ENCODE results near the gene ROPN1. TPM values are rescaled to one million over a fixed set of nuclear protein-coding genes. Genes with fewer than 3 reads are reported as not detected.

ROPN1 gene
- total RNA-seq, 1 donor from 2014 or later: not detected

GRCh38 chr3:123934250-123934649 lies 57.7 kb downstream of the ROPN1 start:
- TF ChIP-seq, protein P1, sequence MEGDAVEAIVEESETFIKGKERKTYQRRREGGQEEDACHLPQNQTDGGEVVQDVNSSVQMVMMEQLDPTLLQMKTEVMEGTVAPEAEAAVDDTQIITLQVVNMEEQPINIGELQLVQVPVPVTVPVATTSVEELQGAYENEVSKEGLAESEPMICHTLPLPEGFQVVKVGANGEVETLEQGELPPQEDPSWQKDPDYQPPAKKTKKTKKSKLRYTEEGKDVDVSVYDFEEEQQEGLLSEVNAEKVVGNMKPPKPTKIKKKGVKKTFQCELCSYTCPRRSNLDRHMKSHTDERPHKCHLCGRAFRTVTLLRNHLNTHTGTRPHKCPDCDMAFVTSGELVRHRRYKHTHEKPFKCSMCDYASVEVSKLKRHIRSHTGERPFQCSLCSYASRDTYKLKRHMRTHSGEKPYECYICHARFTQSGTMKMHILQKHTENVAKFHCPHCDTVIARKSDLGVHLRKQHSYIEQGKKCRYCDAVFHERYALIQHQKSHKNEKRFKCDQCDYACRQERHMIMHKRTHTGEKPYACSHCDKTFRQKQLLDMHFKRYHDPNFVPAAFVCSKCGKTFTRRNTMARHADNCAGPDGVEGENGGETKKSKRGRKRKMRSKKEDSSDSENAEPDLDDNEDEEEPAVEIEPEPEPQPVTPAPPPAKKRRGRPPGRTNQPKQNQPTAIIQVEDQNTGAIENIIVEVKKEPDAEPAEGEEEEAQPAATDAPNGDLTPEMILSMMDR (conservative IDR thresholded peaks at IDR 0.05; ENCODE audit: low read depth, low read length): no peak
- DNase-seq (ENCODE audit: low read depth): no peak
- no peak overlapping the region for H3K4me3 ChIP-seq (ENCODE audit: low read depth, low read length)

GRCh38 chr3:123930445-123930844 lies 61.5 kb downstream of the ROPN1 start:
- no peak for DNase-seq (ENCODE audit: low read depth)
- no peak overlapping the region for H3K4me3 ChIP-seq (ENCODE audit: low read depth, low read length)
- TF ChIP-seq, protein P1 (conservative IDR thresholded peaks at IDR 0.05; ENCODE audit: low read depth, low read length): no peak

- DNase-seq (ENCODE audit: low read depth): no peak
- TF ChIP-seq, protein P1 (conservative IDR thresholded peaks at IDR 0.05; ENCODE audit: low read depth, low read length): no peak
- H3K4me3 ChIP-seq (ENCODE audit: low read depth, low read length): no peak overlapping the region
Observed at GRCh38 chr3:123929325-123929724, 62.6 kb downstream of the ROPN1 start.

- TF ChIP-seq, protein P1 (conservative IDR thresholded peaks at IDR 0.05; ENCODE audit: low read depth, low read length): no peak
- no peak for DNase-seq (ENCODE audit: low read depth)
- no peak overlapping the region for H3K4me3 ChIP-seq (ENCODE audit: low read depth, low read length)
Observed at GRCh38 chr3:123926396-123926795, 65.5 kb downstream of the ROPN1 start.

DNA sequence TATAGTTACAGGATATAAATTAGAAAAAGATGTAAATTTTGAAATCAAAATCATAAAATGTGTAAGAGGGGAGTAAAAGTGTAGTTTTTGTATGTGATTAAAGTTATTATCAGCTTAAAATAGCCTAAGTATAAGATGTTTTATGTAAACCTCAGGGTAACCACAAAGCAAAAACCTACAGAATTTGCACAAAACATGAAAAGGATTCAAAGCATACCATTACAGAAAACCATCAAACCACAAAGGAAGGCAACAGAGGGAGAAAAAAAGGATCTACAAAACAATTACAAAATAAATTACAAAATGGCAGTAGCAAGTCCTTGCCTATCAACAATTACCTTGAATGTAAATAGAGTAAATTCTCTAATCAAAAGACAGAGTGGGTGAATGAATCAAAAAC lies 71.1 kb downstream of the ROPN1 start:
- no peak overlapping the region for H3K4me3 ChIP-seq (ENCODE audit: low read depth, low read length)
- DNase-seq (ENCODE audit: low read depth): no peak
- TF ChIP-seq, protein P1 (conservative IDR thresholded peaks at IDR 0.05; ENCODE audit: low read depth, low read length): no peak

DNA sequence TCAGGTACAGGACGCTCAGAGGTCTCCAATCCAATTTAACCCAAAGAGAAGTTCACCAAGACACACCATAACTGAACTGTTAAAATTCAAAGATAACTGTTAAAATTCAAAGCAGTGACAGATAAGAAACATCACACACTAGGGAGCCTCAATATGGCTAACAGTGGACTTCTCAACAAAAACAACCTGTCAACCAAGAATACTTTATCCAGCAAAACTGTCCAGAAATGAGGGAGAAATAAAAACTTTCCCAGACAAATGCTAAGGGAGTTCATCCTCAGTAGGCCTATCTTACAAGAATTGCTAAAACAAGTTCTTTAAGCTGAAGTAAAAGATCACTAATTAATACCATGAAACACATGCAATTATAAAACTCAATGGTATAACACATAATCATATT lies 71.5 kb downstream of the ROPN1 start:
- DNase-seq (ENCODE audit: low read depth): no peak
- H3K4me3 ChIP-seq (ENCODE audit: low read depth, low read length): no peak overlapping the region
- TF ChIP-seq, protein P1 (conservative IDR thresholded peaks at IDR 0.05; ENCODE audit: low read depth, low read length): no peak

DNA sequence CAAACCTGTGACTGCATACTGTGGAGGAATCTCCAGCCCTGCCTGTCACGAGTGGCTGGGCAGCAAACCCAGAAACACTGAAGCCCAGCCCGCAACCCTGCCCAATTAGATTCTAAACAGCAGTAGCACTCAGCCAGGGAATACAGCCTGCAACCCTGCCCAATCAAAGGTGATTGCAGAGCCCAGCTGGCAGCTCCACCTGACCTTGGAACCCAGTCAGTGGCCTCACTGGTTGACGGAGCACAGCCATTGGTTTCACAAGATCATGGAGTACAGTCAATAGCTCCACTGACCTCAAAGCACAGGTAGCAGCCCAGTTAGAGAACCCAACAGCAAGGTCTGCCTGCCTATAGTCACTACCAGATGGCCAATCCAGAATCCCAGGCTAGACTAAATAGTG lies 72.6 kb downstream of the ROPN1 start:
- no peak overlapping the region for H3K4me3 ChIP-seq (ENCODE audit: low read depth, low read length)
- TF ChIP-seq, protein P1 (conservative IDR thresholded peaks at IDR 0.05; ENCODE audit: low read depth, low read length): no peak
- peak; percentile 16 for DNase-seq (ENCODE audit: low read depth)
